Measurements from ENCODE around the gene SH3BP1.
"Not testable (repeated sequence)": the region's sequence is repeated elsewhere in the genome, so short reads cannot be mapped to it uniquely, and the experiment has no call there.

The SH3BP1 gene

GRCh38 chr22:37639070-37639760 lies at the start of gene SH3BP1:
TSS of gene SH3BP1 (plus strand) at chr22:37639669. CDS start at chr22:37639788, 119 bp downstream.
- peak; percentile 26 for DNase-seq

GRCh38 chr22:37591081-37591480 lies 48.4 kb upstream of the SH3BP1 start:
- DNase-seq, result not testable (repeated sequence)

GRCh38 chr22:37591823-37592404 lies 47.6 kb upstream of the SH3BP1 start:
- DNase-seq, result no peak

- DNase-seq, result no peak
Observed at GRCh38 chr22:37594237-37594636, 45.2 kb upstream of the SH3BP1 start.

- no peak for DNase-seq
Observed at GRCh38 chr22:37599153-37599552, 40.3 kb upstream of the SH3BP1 start.

GRCh38 chr22:37601203-37601539 lies 38.3 kb upstream of the SH3BP1 start:
- DNase-seq, result no peak

- no peak for DNase-seq
Observed at GRCh38 chr22:37601540-37602442, 37.7 kb upstream of the SH3BP1 start.

- not testable (repeated sequence) for DNase-seq
Observed at GRCh38 chr22:37602546-37603277, 36.8 kb upstream of the SH3BP1 start.

GRCh38 chr22:37604074-37604473 lies 35.4 kb upstream of the SH3BP1 start:
- no peak for DNase-seq

- DNase-seq, result no peak
Observed at GRCh38 chr22:37604875-37605274, 34.6 kb upstream of the SH3BP1 start.

- peak; percentile 87 for DNase-seq
Observed at GRCh38 chr22:37607010-37607934, 32.2 kb upstream of the SH3BP1 start.

GRCh38 chr22:37607935-37608476 lies 31.5 kb upstream of the SH3BP1 start:
- DNase-seq, result no peak

- DNase-seq, result peak; percentile 100
Observed at GRCh38 chr22:37608477-37609239, 30.8 kb upstream of the SH3BP1 start, which contains the start of gene GGA1. TSS of gene GGA1 (plus strand) at chr22:37608834. CDS start at chr22:37608861, 27 bp downstream.

GRCh38 chr22:37609240-37610152 lies 30.0 kb upstream of the SH3BP1 start:
- no peak for DNase-seq

GRCh38 chr22:37610153-37610475 lies 29.4 kb upstream of the SH3BP1 start:
- DNase-seq, result not testable (repeated sequence)

- no peak for DNase-seq
Observed at GRCh38 chr22:37610480-37611129, 28.9 kb upstream of the SH3BP1 start.

- no peak for DNase-seq
Observed at GRCh38 chr22:37611207-37611606, 28.3 kb upstream of the SH3BP1 start.

- no peak for DNase-seq
Observed at GRCh38 chr22:37616201-37617083, 23.0 kb upstream of the SH3BP1 start.

Data from COR-L47 (cell line).